Left cardiac atrium (tissue), 4 donors: ENCODE results near the gene INKA2. TPM values are rescaled to one million over a fixed set of nuclear protein-coding genes. Genes with fewer than 3 reads are reported as not detected.
A peak's percentile ranks its signal among the peaks of the same experiment; 100 is the strongest.
"Not testable (repeated sequence)": the region's sequence is repeated elsewhere in the genome, so short reads cannot be mapped to it uniquely, and the experiment has no call there.

ENCODE experiments used
- ATAC-seq, 2 donors: fragments of 200-7000 bp; cut with Tn5 transposase; one replicate each; pipeline ENCODE4 v1.9.1; 2020; ENCODE audit warnings: mild to moderate bottlenecking in 2 of 2, moderate library complexity in 2 of 2
- DNase-seq: peaks from one replicate; pipeline ENCODE4 v3.0.0-alpha.2; 2020
- intact Hi-C, 2 donors: fragments of 100-400 bp; cut with DNase I; formaldehyde crosslinking; loops; one replicate each; pipeline versions ENCODE4 v1.14.1 to v1.15.1; 2022 to 2023
- total RNA-seq, 2 donors: library from RNA; stranded (reverse); fragmentation: NEBNext Ultra II Directional; extraction: Animal tissue kit (Norgen Biotek cat#: 25700); gene quantifications; one replicate each; pipeline ENCODE4 v1.2.1, GENCODE V29; 2021
- donor health status: DM: no; HTN: yes; CAD: no.
- donor health status: DM: no; HTN: yes; CAD: no; lungs with severe emphysema.
- donor health status: DM: yes; HTN: yes; CAD: no.
- donor health status: Dilated cardiomyopathy.

Gene INKA2
- total RNA-seq, 2 donors from 2014 or later = 18.4 to 31.7 TPM

- DNase-seq (peak; percentile 94), ATAC-seq (peak; percentile 97 to 98)
- intact Hi-C loops = loop anchor here (2.0 to 10.0 kb wide), 2 partner anchors 41 to 271 kb away; no protein-coding TSS in a partner anchor
Observed at GRCh38 chr1:111755331-111756123, 16.3 kb upstream of the INKA2 start, which contains the start of gene DDX20. Gene DDX20 (plus strand): TSS chr1:111755901. CDS start chr1:111755925, 24 bp downstream.

GRCh38 chr1:111754984-111755330, 15.8 kb upstream of the INKA2 start:
- ATAC-seq = peak; percentile 13 to 39

GRCh38 chr1:111751906-111752575, 12.8 kb upstream of the INKA2 start:
- ATAC-seq (no peak), DNase-seq (no peak)
- intact Hi-C loops = loop anchor here (5.0 to 10.0 kb wide), 3 partner anchors 35 to 270 kb away; no protein-coding TSS in a partner anchor

More at GRCh38 chr1:111754984-111755330, 15.8 kb upstream of the INKA2 start:
- intact Hi-C loops = loop anchor here (2.0 to 10.0 kb wide), 4 partner anchors 38 to 273 kb away; no protein-coding TSS in a partner anchor
- DNase-seq = peak; percentile 74

GRCh38 chr1:111750856-111751255, 11.7 kb upstream of the INKA2 start:
- intact Hi-C loops = loop anchor here (5.0 to 10.0 kb wide), 3 partner anchors 34 to 269 kb away; no protein-coding TSS in a partner anchor
- no peak for DNase-seq
- ATAC-seq = no peak

- intact Hi-C loops = loop anchor here (5.0 to 10.0 kb wide), 3 partner anchors 32 to 267 kb away; no protein-coding TSS in a partner anchor
- DNase-seq (no peak), ATAC-seq (no peak)
Observed at GRCh38 chr1:111749628-111750027, 10.4 kb upstream of the INKA2 start.

GRCh38 chr1:111747947-111748346, 8.8 kb upstream of the INKA2 start:
- no peak for ATAC-seq
- intact Hi-C loops = loop anchor here in 1 of 2 donors (2.0 kb wide), 1 partner anchor 33 kb away; no protein-coding TSS in a partner anchor
- no peak for DNase-seq

- intact Hi-C loops = loop anchor here in 1 of 2 donors (2.0 kb wide), 1 partner anchor 33 kb away; no protein-coding TSS in a partner anchor
- ATAC-seq = peak in 1 of 2 donors; percentile 49
- peak; percentile 67 for DNase-seq
Observed at GRCh38 chr1:111747282-111747734, 8.1 kb upstream of the INKA2 start.

GRCh38 chr1:111746614-111746999, 7.4 kb upstream of the INKA2 start:
- DNase-seq = no peak
- ATAC-seq = no peak
- intact Hi-C loops = loop anchor here in 1 of 2 donors (2.0 kb wide), 1 partner anchor 32 kb away; no protein-coding TSS in a partner anchor

GRCh38 chr1:111745675-111746613, 6.7 kb upstream of the INKA2 start:
- intact Hi-C loops = loop anchor here in 1 of 2 donors (2.0 kb wide), 1 partner anchor 31 kb away; no protein-coding TSS in a partner anchor
- DNase-seq (no peak), ATAC-seq (peak in 1 of 2 donors; percentile 14)

- DNase-seq (no peak), ATAC-seq (peak; percentile 5 to 23)
- intact Hi-C loops = loop anchor here in 1 of 2 donors (5.0 kb wide), 1 partner anchor 236 kb away; no protein-coding TSS in a partner anchor
Observed at GRCh38 chr1:111743679-111744101, 4.5 kb upstream of the INKA2 start.

- intact Hi-C loops = loop anchor here in 1 of 2 donors (5.0 kb wide), 1 partner anchor 236 kb away; no protein-coding TSS in a partner anchor
- ATAC-seq (no peak), DNase-seq (no peak)
Observed at GRCh38 chr1:111742938-111743549, 3.8 kb upstream of the INKA2 start.

GRCh38 chr1:111742292-111742691, 3.1 kb upstream of the INKA2 start:
- not testable (repeated sequence) for DNase-seq, ATAC-seq
- intact Hi-C loops = loop anchor here in 1 of 2 donors (5.0 kb wide), 1 partner anchor 235 kb away; no protein-coding TSS in a partner anchor

GRCh38 chr1:111739925-111740765, 950 bp upstream of the INKA2 start:
- ATAC-seq (peak; percentile 48 to 62), DNase-seq (peak; percentile 84)
- intact Hi-C loops = loop anchor here in 1 of 2 donors (2.0 to 5.0 kb wide), 2 partner anchors 19 to 233 kb away; no protein-coding TSS in a partner anchor

GRCh38 chr1:111738436-111739193, 580 bp downstream of the INKA2 start:
- ATAC-seq = peak; percentile 63 to 69
- intact Hi-C loops = loop anchor here in 1 of 2 donors (2.0 kb wide), 1 partner anchor 18 kb away; no protein-coding TSS in a partner anchor
- peak; percentile 84 for DNase-seq

- DNase-seq (no peak), ATAC-seq (no peak)
- intact Hi-C loops = loop anchor here in 1 of 2 donors (2.0 kb wide), 1 partner anchor 17 kb away; no protein-coding TSS in a partner anchor
Observed at GRCh38 chr1:111738133-111738435, 1.1 kb downstream of the INKA2 start.
